LoVo (cell line): Measurements from ENCODE around the gene NR2F2.

ENCODE experiments used
- DNase-seq: peaks from one replicate; pipeline ENCODE4 v3.0.0-alpha.2; 2016; ENCODE audit warnings: low spot score

NR2F2 gene

GRCh38 chr15:96330450-96331143 lies at the start of gene NR2F2:
Gene NR2F2, plus strand, starts transcription at chr15:96330700. Its CDS starts 1,406 bp downstream, at chr15:96332106.
- DNase-seq: peak; percentile 97

- no peak for DNase-seq
Measured at GRCh38 chr15:96285305-96285704, 45.2 kb upstream of the NR2F2 start.

- DNase-seq: no peak
Measured at GRCh38 chr15:96285729-96286254, 44.7 kb upstream of the NR2F2 start.

- DNase-seq: no peak
Measured at GRCh38 chr15:96290679-96291078, 39.8 kb upstream of the NR2F2 start.

GRCh38 chr15:96292635-96293034 lies 37.9 kb upstream of the NR2F2 start:
- no peak for DNase-seq

- DNase-seq: no peak
Measured at GRCh38 chr15:96293441-96293840, 37.1 kb upstream of the NR2F2 start.

GRCh38 chr15:96294766-96295165 lies 35.7 kb upstream of the NR2F2 start:
- DNase-seq: no peak

- DNase-seq: no peak
Measured at GRCh38 chr15:96296264-96296663, 34.2 kb upstream of the NR2F2 start.

GRCh38 chr15:96297783-96298182 lies 32.7 kb upstream of the NR2F2 start:
- no peak for DNase-seq

- DNase-seq: no peak
Measured at GRCh38 chr15:96298217-96298616, 32.3 kb upstream of the NR2F2 start.

- no peak for DNase-seq
Measured at GRCh38 chr15:96300836-96301235, 29.7 kb upstream of the NR2F2 start.

GRCh38 chr15:96303503-96304056 lies 26.9 kb upstream of the NR2F2 start:
- DNase-seq: no peak

- DNase-seq: no peak
Measured at GRCh38 chr15:96304839-96305238, 25.7 kb upstream of the NR2F2 start.

- no peak for DNase-seq
Measured at GRCh38 chr15:96306321-96306720, 24.2 kb upstream of the NR2F2 start.

- no peak for DNase-seq
Measured at GRCh38 chr15:96307856-96308394, 22.6 kb upstream of the NR2F2 start.

GRCh38 chr15:96309143-96309660 lies 21.3 kb upstream of the NR2F2 start:
- no peak for DNase-seq

GRCh38 chr15:96311256-96311955 lies 19.1 kb upstream of the NR2F2 start:
- DNase-seq: no peak

- DNase-seq: no peak
Measured at GRCh38 chr15:96311956-96312294, 18.6 kb upstream of the NR2F2 start.

- DNase-seq: no peak
Measured at GRCh38 chr15:96312641-96313335, 17.7 kb upstream of the NR2F2 start.

GRCh38 chr15:96314518-96314917 lies 16.0 kb upstream of the NR2F2 start:
- DNase-seq: no peak

- DNase-seq: no peak
Measured at GRCh38 chr15:96314963-96315362, 15.5 kb upstream of the NR2F2 start.

GRCh38 chr15:96316953-96317629 lies 13.4 kb upstream of the NR2F2 start:
- no peak for DNase-seq
